ENCODE measurements around the gene LSAMP.
"Not testable (repeated sequence)": the region's sequence is repeated elsewhere in the genome, so short reads cannot be mapped to it uniquely, and the experiment has no call there.

- TF ChIP-seq CTCF (IDR thresholded peaks at IDR 0.05; ENCODE audit: insufficient read depth, low read depth, low read length); EZH2 (IDR thresholded peaks at IDR 0.05; ENCODE audit: insufficient read depth, low read length): not testable (repeated sequence)
These were observed 236.5 kb downstream of the LSAMP start for GRCh38 chr3:116208830-116209229.

Measured in astrocyte (in vitro differentiated cells and primary cell).